ENCODE results near the gene VWA3B. TPM values are rescaled to one million over a fixed set of nuclear protein-coding genes. Genes with fewer than 3 reads are reported as not detected.
A peak's percentile ranks its signal among the peaks of the same experiment; 100 is the strongest.

VWA3B gene
- total RNA-seq, 3 donors from 2014 or later: not detected

- intact Hi-C loops (cut with DNase I; ENCODE audit: low total_unique reads): no loop called here
- no peak for TF ChIP-seq POLR2AphosphoS5 (IDR thresholded peaks at IDR 0.05)
- TF ChIP-seq, protein P1, sequence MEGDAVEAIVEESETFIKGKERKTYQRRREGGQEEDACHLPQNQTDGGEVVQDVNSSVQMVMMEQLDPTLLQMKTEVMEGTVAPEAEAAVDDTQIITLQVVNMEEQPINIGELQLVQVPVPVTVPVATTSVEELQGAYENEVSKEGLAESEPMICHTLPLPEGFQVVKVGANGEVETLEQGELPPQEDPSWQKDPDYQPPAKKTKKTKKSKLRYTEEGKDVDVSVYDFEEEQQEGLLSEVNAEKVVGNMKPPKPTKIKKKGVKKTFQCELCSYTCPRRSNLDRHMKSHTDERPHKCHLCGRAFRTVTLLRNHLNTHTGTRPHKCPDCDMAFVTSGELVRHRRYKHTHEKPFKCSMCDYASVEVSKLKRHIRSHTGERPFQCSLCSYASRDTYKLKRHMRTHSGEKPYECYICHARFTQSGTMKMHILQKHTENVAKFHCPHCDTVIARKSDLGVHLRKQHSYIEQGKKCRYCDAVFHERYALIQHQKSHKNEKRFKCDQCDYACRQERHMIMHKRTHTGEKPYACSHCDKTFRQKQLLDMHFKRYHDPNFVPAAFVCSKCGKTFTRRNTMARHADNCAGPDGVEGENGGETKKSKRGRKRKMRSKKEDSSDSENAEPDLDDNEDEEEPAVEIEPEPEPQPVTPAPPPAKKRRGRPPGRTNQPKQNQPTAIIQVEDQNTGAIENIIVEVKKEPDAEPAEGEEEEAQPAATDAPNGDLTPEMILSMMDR (IDR thresholded peaks at IDR 0.05): no peak
- TF ChIP-seq POLR2A (IDR thresholded peaks at IDR 0.05): no peak
- no peaks in the 10 kb centered on the region for H3K36me3 ChIP-seq
- H3K4me1 ChIP-seq: no peaks in the 10 kb centered on the region
- H3K9me3 ChIP-seq: no peaks in the 10 kb centered on the region
- DNase-seq (ENCODE audit: low spot score in 2 of 2): no peak
- H3K4me3 ChIP-seq: no peak overlapping the region
- H3K27me3 ChIP-seq: no peaks in the 10 kb centered on the region
- H3K27ac ChIP-seq: no peak overlapping the region
These were observed 69.3 kb downstream of the VWA3B start for GRCh38 chr2:98156304-98156703.

GRCh38 chr2:98157557-98157956, 70.6 kb downstream of the VWA3B start:
- intact Hi-C loops (cut with DNase I; ENCODE audit: low total_unique reads): no loop called here
- H3K36me3 ChIP-seq: no peaks in the 10 kb centered on the region
- no peak overlapping the region for H3K4me3 ChIP-seq
- DNase-seq (ENCODE audit: low spot score in 2 of 2): no peak
- no peaks in the 10 kb centered on the region for H3K9me3 ChIP-seq
- no peaks in the 10 kb centered on the region for H3K27me3 ChIP-seq
- no peaks in the 10 kb centered on the region for H3K4me1 ChIP-seq
- no peak for TF ChIP-seq POLR2AphosphoS5 (IDR thresholded peaks at IDR 0.05)
- no peak for TF ChIP-seq POLR2A (IDR thresholded peaks at IDR 0.05)
- TF ChIP-seq, protein P1 (IDR thresholded peaks at IDR 0.05): no peak
- H3K27ac ChIP-seq: no peak overlapping the region

DNA sequence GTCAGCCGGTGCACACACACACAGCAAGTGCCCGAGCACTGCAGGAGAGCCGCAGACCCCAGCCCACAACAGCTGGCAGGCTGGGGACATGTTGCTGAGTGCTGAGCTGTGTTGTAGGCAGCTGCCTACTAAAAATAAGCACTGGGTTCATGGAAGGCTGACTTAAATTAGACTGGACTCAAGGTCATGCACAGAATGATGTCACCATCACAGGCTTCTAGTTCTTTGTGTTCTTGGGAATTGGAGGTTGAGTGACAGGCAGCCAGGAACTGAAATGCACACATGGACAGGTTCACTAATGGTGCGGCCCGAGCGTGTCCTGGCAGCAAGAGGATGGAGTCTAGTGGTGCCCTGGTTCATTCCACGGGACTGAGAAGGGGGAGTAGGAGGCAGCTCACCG, 71.3 kb downstream of the VWA3B start:
- no peak overlapping the region for H3K4me3 ChIP-seq
- no peaks in the 10 kb centered on the region for H3K36me3 ChIP-seq
- no peak overlapping the region for H3K27ac ChIP-seq
- no peak for DNase-seq (ENCODE audit: low spot score in 2 of 2)
- intact Hi-C loops (cut with DNase I; ENCODE audit: low total_unique reads): no loop called here
- H3K9me3 ChIP-seq: no peaks in the 10 kb centered on the region
- H3K27me3 ChIP-seq: no peaks in the 10 kb centered on the region
- H3K4me1 ChIP-seq: peaks cover 0 to 3% of the 10 kb centered on the region in 2 donors
- TF ChIP-seq POLR2AphosphoS5 (IDR thresholded peaks at IDR 0.05) (no peak), POLR2A (IDR thresholded peaks at IDR 0.05) (no peak)
- TF ChIP-seq, protein P1 (IDR thresholded peaks at IDR 0.05): no peak

- H3K27ac ChIP-seq: peak overlapping the region; percentile 19 to 87
- no peak overlapping the region for H3K4me3 ChIP-seq
- H3K27me3 ChIP-seq: no peaks in the 10 kb centered on the region
- H3K36me3 ChIP-seq: no peaks in the 10 kb centered on the region
- peaks cover 0 to 3% of the 10 kb centered on the region in 2 donors for H3K4me1 ChIP-seq
- DNase-seq (ENCODE audit: low spot score in 2 of 2): no peak
- intact Hi-C loops (cut with DNase I; ENCODE audit: low total_unique reads): no loop called here
- TF ChIP-seq POLR2AphosphoS5 (IDR thresholded peaks at IDR 0.05) (no peak), POLR2A (IDR thresholded peaks at IDR 0.05) (no peak)
- TF ChIP-seq, protein P1 (IDR thresholded peaks at IDR 0.05): no peak
- no peaks in the 10 kb centered on the region for H3K9me3 ChIP-seq
These were observed 73.6 kb downstream of the VWA3B start for GRCh38 chr2:98160554-98160953.

- DNase-seq (ENCODE audit: low spot score in 2 of 2): no peak
- intact Hi-C loops (cut with DNase I; ENCODE audit: low total_unique reads): no loop called here
- Histone ChIP-seq H3K27ac (peak overlapping the region; percentile 19 to 87), H3K36me3 (no peaks in the 10 kb centered on the region), H3K27me3 (no peaks in the 10 kb centered on the region), H3K4me1 (peaks cover 0 to 3% of the 10 kb centered on the region in 2 donors), H3K9me3 (no peaks in the 10 kb centered on the region), H3K4me3 (no peak overlapping the region)
- TF ChIP-seq POLR2A (IDR thresholded peaks at IDR 0.05) (no peak), POLR2AphosphoS5 (IDR thresholded peaks at IDR 0.05) (no peak)
- TF ChIP-seq, protein P1 (IDR thresholded peaks at IDR 0.05): no peak
These were observed 74.2 kb downstream of the VWA3B start for GRCh38 chr2:98161186-98161585.
